Measurements from ENCODE around the gene ST7L. TPM values are rescaled to one million over a fixed set of nuclear protein-coding genes. Genes with fewer than 3 reads are reported as not detected.

Gene ST7L
- total and polyA plus RNA-seq, 2 donors (not counting 3 experiments of a cell fraction or from before 2014, with no cell fraction given), result 12.3 to 28.4 TPM

DNA sequence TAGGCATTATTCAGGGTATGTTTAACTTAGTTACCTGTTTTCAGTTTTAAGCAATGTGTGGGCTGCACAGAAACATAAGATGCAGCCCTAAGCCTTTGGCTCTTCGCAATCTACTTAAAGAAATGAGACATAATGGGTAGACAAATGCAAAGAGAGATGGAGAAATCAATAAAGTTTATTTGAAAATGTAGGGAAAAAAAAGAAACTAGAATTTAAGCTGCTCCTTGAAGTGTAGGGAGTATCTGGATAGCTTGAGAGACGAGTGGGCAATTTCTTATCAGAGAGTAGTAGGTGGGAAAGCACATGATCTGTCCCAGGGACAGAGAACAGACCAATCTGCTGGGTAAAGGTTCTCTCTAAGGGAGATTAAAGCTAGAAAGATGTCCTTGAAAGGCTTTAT is 101.3 kb downstream of the ST7L start:
- TF ChIP-seq, protein P1, sequence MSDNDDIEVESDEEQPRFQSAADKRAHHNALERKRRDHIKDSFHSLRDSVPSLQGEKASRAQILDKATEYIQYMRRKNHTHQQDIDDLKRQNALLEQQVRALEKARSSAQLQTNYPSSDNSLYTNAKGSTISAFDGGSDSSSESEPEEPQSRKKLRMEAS (IDR thresholded peaks at IDR 0.05; ENCODE audit: insufficient read depth, insufficient read length), result no peak
- TF ChIP-seq JUN (IDR thresholded peaks at IDR 0.05; ENCODE audit: borderline replicate concordance, insufficient read depth, insufficient read length, low read depth), result no peak
- dilution Hi-C loops (cut with MboI; ENCODE audit: extremely low pct_ligation_motif_present, low sequenced_read_pairs) (no loop called here), intact Hi-C loops (cut with micrococcal nuclease) (no loop called here)
- no peak overlapping the region for H3K4me2 ChIP-seq (ENCODE audit: insufficient read depth, low read length)
- no peaks in the 10 kb centered on the region for H3K79me2 ChIP-seq (ENCODE audit: control insufficient read depth, insufficient read depth, low read length)
- no peak overlapping the region for H3K4me3 ChIP-seq (replicated peaks in 1 of 3; ENCODE audit: insufficient read depth in 1 of 3, low read depth in 1 of 3, low read length in 3 of 3)
- ChIA-PET CTCF (interaction anchor here (3.9 kb wide), 1 partner anchor 16 kb away, joined by 11 read pairs; no protein-coding TSS in a partner anchor), POLR2A (no interaction called here)
- DNase-seq (ENCODE audit: low read depth, low spot score) (no peak), FAIRE-seq (no peak)
- no TSS peak for BruUV-seq (replicated peaks)
- no peaks in the 10 kb centered on the region for H3K36me3 ChIP-seq (ENCODE audit: control insufficient read depth in 2 of 2, extremely low read depth in 1 of 2, insufficient read depth in 2 of 2, low read length in 2 of 2)
- H3K27ac ChIP-seq (ENCODE audit: insufficient read depth, low read depth, low read length), result no peak overlapping the region
- H3K9me1 ChIP-seq (replicated peaks; ENCODE audit: control insufficient read depth, extremely low read depth, insufficient read depth, low read length), result no peaks in the 10 kb centered on the region
- H3K9me3 ChIP-seq (replicated peaks; ENCODE audit: control insufficient read depth, insufficient read depth, low read length), result no peaks in the 10 kb centered on the region
- no peak overlapping the region for H3K9ac ChIP-seq (replicated peaks; ENCODE audit: extremely low read depth, insufficient read depth, low read length)
- no peaks in the 10 kb centered on the region for H4K20me1 ChIP-seq (replicated peaks; ENCODE audit: control insufficient read depth, extremely low read depth, insufficient read depth, low read length)
- no peak overlapping the region for H2AFZ ChIP-seq (ENCODE audit: low read depth, low read length)
- peaks cover 3% of the 10 kb centered on the region for H3K4me1 ChIP-seq (ENCODE audit: control insufficient read depth, extremely low read depth, insufficient read depth, low read length)
- H3K27me3 ChIP-seq (ENCODE audit: control insufficient read depth in 2 of 2, insufficient read depth in 2 of 2, low read length in 2 of 2), result no peaks in the 10 kb centered on the region

DNA sequence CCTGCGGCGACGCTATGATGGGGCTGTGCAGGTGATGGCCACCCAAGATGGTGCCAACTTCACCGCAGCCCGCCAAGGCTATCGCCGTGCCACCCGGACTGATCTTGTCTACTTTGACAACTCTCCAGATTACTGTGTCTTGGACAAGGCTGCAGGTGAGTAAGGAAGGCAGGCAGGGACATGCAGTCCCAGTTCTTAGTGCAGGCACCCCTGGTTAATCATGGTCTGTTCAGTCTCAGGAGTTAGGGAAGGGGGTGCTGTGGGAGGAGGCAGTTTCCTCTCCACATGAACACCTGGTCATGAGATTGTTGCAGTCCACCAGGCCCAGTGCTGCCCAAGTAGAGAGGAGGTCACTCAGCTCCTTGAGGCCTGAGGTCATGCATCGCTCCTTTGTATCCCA is 101.7 kb downstream of the ST7L start:
- POLR2A ChIA-PET, result no interaction called here
- intact Hi-C loops (cut with micrococcal nuclease), result no loop called here
- H3K9me3 ChIP-seq (replicated peaks; ENCODE audit: control insufficient read depth, insufficient read depth, low read length), result no peaks in the 10 kb centered on the region

More for the DNA sequence above, 101.7 kb downstream of the ST7L start:
- H3K79me2 ChIP-seq (ENCODE audit: control insufficient read depth, insufficient read depth, low read length), result no peaks in the 10 kb centered on the region
- CTCF ChIA-PET, result interaction anchor here (3.9 kb wide), 1 partner anchor 15 kb away, joined by 11 read pairs; no protein-coding TSS in a partner anchor
- DNase-seq (ENCODE audit: low read depth, low spot score) (no peak), FAIRE-seq (no peak)
- H3K4me2 ChIP-seq (ENCODE audit: insufficient read depth, low read length), result no peak overlapping the region
- dilution Hi-C loops (cut with MboI; ENCODE audit: extremely low pct_ligation_motif_present, low sequenced_read_pairs), result no loop called here
- H3K27me3 ChIP-seq (ENCODE audit: control insufficient read depth in 2 of 2, insufficient read depth in 2 of 2, low read length in 2 of 2), result no peaks in the 10 kb centered on the region
- H3K9ac ChIP-seq (replicated peaks; ENCODE audit: extremely low read depth, insufficient read depth, low read length), result no peak overlapping the region
- H3K4me1 ChIP-seq (ENCODE audit: control insufficient read depth, extremely low read depth, insufficient read depth, low read length), result peaks cover 3% of the 10 kb centered on the region
- H4K20me1 ChIP-seq (replicated peaks; ENCODE audit: control insufficient read depth, extremely low read depth, insufficient read depth, low read length), result no peaks in the 10 kb centered on the region
- H3K27ac ChIP-seq (ENCODE audit: insufficient read depth, low read depth, low read length), result no peak overlapping the region
- TF ChIP-seq, protein P1 (IDR thresholded peaks at IDR 0.05; ENCODE audit: insufficient read depth, insufficient read length), result no peak
- no peak for TF ChIP-seq POLR2A (IDR thresholded peaks at IDR 0.05; ENCODE audit: low read depth, low read length)
- TF ChIP-seq GATA2 (IDR thresholded peaks at IDR 0.05; ENCODE audit: insufficient read depth, insufficient read length, low read depth, low read length), result no peak
- TF ChIP-seq JUN (IDR thresholded peaks at IDR 0.05; ENCODE audit: borderline replicate concordance, insufficient read depth, insufficient read length, low read depth), result no peak
- TF ChIP-seq CTCF (IDR thresholded peaks at IDR 0.05; ENCODE audit: extremely low read depth in 1 of 2, insufficient read depth in 1 of 2, low read depth in 1 of 2, low read length in 2 of 2), result no peak
- TF ChIP-seq MYC (IDR thresholded peaks at IDR 0.05; ENCODE audit: low read depth, low read length), result no peak
- no peak for TF ChIP-seq FOS (IDR thresholded peaks at IDR 0.05; ENCODE audit: borderline replicate concordance, insufficient read depth, low read length)
- no peak overlapping the region for H2AFZ ChIP-seq (ENCODE audit: low read depth, low read length)
- no TSS peak for BruUV-seq (replicated peaks)
- no peaks in the 10 kb centered on the region for H3K9me1 ChIP-seq (replicated peaks; ENCODE audit: control insufficient read depth, extremely low read depth, insufficient read depth, low read length)
- H3K36me3 ChIP-seq (ENCODE audit: control insufficient read depth in 2 of 2, extremely low read depth in 1 of 2, insufficient read depth in 2 of 2, low read length in 2 of 2), result no peaks in the 10 kb centered on the region
- H3K4me3 ChIP-seq (replicated peaks in 1 of 3; ENCODE audit: insufficient read depth in 1 of 3, low read depth in 1 of 3, low read length in 3 of 3), result no peak overlapping the region
